Fibroblast of upper back skin (primary cell): ENCODE measurements around the gene TRMT112.

Source experiments
- DNase-seq: peaks from one replicate; pipeline ENCODE4 v3.0.0-alpha.2; 2013

TRMT112 gene

DNA sequence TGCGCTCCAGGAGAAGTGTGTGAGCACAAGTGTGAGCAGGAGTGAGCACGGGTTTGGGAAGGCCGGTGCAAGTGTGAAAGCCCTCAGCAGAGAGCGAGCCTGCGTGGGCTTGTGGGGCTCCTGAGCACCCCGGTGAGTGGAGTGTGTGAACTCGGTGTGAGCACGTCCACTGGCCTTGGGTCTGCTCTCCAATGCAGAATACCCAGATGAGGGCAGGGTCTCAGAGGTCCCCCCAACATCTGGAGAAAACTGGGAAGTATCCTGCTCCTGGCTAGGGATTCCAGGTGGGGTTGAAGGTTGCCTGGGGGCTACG is 10.8 kb downstream of the TRMT112 start:
- no peak for DNase-seq

DNA sequence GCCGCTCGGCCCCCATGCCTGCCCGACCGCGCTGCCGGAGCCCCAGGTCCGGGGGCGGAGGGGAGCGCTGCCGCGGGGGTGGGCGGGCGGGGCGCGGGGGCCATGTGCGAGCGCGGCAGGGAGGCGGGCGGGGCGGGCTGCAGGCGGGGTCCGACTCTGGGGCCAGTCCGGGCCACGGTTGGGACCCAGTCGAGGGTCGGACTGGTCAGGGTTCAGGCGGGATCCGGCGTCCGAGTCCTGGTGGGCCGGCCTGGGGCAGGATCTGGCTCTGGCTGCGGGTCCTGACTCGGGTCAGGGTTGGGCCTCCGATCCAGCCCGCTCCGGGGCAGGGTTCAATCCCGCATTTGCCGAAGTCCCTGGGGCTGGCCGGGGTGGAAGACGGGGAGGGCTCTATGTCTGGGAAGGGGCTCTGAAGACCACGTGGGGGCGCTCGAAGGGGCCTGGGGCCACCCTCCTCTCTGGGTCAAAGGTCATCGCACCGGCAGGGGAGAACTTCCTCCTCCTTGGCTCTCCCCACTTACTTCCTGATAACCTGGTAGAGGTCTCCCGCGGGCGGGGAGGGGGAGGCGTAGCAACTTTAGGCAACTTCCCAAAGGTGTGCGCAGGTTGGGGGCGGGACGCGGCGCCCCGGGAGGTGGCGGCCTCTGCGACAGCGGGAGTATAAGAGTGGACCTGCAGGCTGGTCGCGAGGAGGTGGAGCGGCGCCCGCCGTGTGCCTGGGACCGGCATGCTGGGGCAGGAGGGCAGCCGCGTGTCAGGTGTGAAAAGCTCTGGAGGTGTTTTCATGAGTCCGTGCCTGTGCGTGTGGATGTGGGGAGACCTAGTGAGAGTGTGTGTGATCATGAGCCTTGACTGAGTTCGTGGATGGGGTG is 11.4 kb downstream of the TRMT112 start:
- DNase-seq: peak; percentile 37

GRCh38 chr11:64305075-64305690 is 12.2 kb downstream of the TRMT112 start, which contains the start of gene ESRRA:
TSS of gene ESRRA (plus strand) at chr11:64305524. CDS start at chr11:64307180, 1,656 bp downstream.
- peak; percentile 96 for DNase-seq

DNA sequence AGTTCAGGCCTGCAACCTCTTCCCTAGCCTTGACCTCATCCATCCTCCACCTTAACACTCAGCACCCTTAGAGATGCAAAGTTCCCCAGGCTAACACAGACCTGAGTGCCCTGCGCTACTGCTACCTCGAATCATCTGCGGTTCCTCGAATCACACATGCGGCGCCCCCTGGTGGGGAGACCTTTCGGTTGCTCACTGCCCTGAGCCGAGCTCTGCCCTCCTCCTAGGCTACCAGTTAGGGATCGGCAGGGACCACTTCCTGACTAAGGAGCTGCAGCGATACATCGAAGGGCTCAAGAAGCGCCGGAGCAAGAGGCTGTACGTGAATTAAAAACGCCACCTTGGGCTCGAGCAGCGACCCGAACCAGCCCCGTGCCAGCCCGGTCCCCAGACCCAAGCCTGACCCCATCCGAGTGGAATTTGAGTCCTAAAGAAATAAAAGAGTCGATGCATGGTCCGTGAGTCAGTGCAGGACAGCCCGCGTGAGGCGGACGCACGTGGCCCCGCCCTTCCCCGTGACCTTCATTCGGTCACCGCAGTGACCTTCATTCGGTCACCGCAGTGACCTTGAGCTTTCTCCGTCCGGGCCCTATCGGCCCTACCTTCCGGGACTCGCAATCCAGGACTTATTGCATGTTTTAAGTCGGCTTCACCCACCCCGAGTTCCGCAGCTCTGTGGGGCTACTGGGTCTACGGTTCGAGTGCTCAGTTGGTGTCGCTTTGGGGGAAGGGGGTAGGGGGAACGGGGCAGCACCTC is 12.9 kb downstream of the TRMT112 start:
- peak; percentile 86 for DNase-seq

- no peak for DNase-seq
Observed at GRCh38 chr11:64304032-64304315, 13.4 kb downstream of the TRMT112 start.

GRCh38 chr11:64303109-64304031 is 14.0 kb downstream of the TRMT112 start:
- DNase-seq: no peak

DNA sequence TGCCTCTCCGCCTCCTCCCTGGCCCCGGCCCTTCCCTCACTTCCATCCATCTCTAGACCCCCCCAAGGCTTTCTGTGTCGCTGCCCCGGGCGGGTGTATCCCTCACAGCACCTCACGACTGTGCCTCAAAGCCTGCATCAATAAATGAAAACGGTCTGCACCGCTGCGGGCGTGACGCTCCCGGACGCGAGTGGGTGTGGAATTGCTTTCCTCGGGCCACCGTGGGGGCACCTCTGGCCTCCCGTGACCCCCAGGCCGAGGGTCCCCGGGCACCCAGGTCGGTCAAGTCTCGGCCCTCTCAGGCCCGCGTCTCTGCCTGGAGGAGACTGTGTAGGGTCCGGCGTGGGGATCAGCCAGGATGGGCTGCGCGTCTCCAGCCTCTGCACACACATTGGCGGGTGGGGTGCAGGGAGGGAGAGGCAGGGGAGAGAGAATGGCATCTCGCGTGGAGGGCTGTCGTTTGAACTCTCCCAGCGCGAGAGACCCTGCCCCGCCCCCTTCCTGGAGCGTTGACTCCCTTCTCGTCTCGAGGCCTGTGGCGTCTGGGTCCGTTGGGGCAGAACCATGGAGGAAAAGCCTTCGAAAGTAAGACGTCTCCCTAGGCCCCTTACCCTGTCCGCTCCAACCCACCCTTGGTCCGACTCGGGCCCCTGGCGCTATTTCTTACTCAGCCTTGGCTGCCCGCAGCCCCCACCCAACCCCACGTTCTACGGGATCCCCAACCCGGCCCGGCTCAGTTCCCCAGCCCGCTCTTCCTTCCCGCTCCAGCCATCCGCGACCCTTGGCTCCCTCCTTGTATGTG is 17.3 kb downstream of the TRMT112 start, which contains the start of gene CATSPERZ:
Gene CATSPERZ, plus strand, starts transcription at position 512 of the 802 bp plus-strand sequence. Its CDS starts 53 bp downstream, at position 565.
- DNase-seq: no peak

- no peak for DNase-seq
Observed at GRCh38 chr11:64298966-64299846, 18.2 kb downstream of the TRMT112 start.

DNA sequence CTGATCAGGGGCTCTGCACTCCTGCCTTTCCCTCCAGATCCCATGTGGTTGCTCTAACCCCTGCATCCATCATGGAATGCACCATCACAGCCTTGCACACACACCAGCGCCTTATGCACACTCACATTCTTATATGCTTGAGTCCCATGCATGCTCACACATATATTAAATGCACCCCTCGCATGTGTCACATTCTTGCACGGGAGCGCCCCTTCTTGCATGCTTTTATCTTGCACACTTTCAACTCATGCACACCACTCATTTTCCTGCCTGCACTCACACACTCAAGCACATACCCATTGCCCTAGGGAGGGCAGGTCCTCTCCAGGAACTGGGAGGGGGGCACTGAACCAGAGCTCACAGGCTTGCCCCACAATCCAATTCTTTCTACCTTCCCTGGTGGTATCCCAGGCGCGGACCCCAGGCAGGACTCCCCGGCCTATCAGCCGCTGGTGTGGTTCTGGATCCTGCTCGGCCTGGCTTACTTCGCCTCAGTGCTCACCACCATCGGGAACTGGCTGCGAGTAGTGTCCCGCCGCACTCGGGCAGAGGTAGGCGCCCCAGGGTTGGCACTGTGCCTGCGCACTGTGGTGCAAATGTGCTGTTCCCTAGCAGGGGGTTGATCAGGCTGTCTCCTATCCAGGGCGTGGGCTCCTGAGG is 19.5 kb downstream of the TRMT112 start:
- no peak for DNase-seq

DNA sequence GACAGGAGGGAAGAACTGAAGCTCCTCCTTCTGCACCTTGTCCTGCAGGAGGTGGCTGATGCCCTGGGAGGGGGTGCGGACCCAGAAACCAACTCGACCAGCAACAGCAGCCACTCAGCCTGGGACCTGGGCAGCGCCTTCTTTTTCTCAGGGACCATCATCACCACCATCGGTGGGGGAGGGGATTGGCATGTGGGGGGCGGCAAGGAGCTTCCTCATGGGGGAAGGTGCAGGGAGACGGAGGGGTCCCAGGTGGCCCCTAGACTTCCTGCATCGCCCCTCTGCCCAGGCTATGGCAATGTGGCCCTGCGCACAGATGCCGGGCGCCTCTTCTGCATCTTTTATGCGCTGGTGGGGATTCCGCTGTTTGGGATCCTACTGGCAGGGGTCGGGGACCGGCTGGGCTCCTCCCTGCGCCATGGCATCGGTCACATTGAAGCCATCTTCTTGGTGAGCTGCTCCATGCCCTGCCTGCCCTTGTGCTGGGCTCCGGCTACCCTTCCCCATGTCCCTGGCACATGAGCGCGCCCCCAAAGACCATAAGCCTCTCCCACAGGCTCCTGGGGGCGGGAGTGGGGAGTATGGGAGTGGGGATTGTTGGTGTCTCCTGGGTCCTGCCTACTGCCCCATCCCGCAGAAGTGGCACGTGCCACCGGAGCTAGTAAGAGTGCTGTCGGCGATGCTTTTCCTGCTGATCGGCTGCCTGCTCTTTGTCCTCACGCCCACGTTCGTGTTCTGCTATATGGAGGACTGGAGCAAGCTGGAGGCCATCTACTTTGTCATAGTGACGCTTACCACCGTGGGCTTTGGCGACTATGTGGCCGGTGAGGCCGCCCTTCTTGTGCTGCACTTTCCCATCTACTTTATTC is 20.3 kb downstream of the TRMT112 start:
- no peak for DNase-seq

- no peak for DNase-seq
Observed at GRCh38 chr11:64296236-64296635, 21.1 kb downstream of the TRMT112 start.

DNA sequence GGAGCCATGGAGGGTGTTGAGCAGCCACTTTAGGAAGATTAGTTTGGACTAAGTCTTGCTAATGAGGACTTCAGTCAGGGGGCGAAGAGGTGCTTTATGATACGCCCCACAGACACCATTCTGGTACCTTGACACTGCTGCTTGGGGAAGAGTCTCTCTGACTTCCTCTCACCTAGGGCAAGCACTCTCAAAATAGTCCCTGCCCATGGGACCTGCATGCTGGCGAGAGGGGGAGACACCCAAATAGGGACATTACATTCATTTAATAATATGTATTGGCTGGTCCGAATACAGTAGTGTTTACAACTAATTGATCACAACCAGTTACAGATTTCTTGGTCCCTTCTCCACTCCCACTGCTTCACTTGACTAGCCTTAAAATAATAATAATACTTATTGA is 21.6 kb downstream of the TRMT112 start:
- no peak for DNase-seq

DNA sequence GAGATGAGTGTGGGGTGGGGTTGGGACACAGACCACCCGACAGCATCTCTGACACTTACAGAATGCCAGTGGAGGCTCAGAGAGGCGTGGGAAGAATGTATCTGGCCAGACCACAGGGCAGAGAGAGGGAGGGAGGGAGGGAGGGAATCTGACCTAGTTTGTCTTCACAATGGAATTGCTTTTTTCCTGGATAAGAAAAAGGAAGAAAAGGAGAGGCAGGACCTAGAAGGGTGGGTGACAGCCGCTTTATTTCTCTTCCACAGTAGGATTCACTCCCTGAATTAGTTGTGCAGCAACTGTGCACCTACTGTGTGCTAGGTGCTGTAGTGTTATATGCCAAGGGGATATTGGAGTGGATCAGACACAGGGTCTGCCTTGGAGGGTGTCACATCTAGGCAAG is 22.6 kb downstream of the TRMT112 start:
- DNase-seq: no peak

DNA sequence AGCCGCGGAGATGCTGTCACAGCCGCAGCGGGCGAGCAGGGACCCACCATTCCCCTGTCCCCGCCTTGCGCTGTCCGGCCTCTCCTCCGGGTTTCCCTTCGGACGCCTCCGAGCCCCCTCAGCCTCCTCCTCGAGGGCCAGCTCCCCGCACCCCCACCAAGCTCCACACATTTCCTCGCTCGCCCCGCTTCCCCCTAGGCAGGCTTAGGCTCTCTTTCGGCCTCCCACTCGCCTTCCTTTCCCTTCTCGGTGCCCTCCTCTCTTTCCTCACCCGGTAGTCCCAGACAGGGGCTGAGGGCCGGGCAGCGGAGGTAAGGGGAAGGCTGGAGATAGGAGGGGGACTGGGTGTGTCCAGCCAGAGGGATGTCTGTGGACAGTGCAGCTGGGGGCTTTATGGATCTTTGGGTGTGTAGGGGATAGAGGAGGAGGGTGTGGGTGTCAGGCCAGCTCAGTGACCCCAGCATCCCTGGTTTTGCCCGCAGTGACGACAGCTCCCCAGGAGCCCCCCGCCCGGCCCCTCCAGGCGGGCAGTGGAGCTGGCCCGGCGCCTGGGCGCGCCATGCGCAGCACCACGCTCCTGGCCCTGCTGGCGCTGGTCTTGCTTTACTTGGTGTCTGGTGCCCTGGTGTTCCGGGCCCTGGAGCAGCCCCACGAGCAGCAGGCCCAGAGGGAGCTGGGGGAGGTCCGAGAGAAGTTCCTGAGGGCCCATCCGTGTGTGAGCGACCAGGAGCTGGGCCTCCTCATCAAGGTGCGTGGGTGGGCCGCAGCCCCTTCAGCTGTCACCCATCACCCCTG is 24.7 kb downstream of the TRMT112 start:
- DNase-seq: no peak

DNA sequence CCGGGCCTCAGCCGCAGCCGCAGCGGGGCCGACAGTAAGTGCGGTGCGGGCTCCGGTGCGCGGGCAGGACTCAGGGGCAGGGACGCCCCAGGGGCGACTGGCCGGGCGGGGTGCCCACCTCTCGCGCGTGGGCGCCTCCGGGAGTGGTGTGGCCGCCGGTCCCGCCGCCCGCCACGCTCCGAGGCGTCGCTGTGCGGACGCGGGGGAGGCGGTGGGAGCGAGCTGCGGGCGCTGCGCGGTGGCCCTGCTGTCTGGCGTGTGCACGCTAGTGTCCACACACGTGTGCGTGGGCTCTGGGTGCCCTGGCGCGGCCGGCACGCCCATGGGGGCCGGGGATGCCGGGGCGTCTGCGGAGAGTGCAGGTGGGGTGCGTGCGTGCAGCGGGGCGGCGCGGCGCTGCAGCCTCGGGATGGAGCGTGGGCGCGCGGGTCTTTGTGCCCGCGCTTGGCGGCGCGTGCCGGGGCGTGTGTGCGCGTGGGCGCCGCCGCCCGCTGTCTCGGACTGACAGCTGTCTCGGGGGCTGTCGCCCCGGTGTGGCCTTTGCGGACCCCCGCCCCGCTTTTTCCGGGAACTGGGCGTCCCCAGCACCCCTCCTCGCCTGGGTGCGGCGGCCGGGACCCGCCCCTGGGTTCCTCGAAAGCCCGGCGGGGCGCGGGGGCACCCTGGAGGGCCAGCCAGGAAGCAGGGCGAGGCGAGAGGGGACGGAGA is 25.5 kb downstream of the TRMT112 start:
- no peak for DNase-seq

DNA sequence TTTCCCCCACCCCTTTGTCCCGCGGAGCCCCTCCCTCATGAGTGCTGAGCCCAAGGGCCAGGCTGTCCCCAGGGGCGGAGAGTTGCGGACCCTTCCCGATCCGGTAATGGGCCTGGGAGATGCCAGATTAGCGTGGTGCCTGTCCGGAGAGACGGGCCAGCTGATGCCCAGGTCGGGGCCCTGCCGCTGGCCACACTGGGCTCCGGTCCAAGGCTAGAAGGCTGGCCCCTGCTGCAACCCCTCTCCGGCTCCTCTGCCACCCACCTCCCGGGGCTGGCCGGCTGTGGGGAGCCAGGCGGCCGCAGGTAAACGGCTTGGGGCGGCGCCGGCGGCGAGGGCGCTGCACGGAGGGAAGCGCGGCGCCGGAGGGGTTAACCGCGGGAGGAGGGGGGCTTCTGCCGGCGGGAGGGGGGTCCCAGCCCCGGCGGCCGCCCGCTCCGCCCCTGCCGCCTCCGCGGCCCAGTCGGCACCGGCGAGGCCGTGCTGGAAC is 26.1 kb downstream of the TRMT112 start, which contains the start of gene KCNK4:
Gene KCNK4, plus strand, starts transcription at position 41 of the 490 bp plus-strand sequence. CDS start 1,717 bp downstream, outside the sequence.
- DNase-seq: no peak
